Measurements from ENCODE around the gene C2orf15. TPM values are rescaled to one million over a fixed set of nuclear protein-coding genes. Genes with fewer than 3 reads are reported as not detected.

Gene C2orf15
- total and polyA plus RNA-seq, 10 of the 15 experiments (the other 5 are each of a cell fraction or from before 2014, with no cell fraction given) = 1.4 to 3.4 (median 2.4) TPM

GRCh38 chr2:99101697-99102096 is 39.8 kb upstream of the C2orf15 start:
- DNase-seq (ENCODE audit: low read depth, low spot score) (no peak), FAIRE-seq (no peak), ATAC-seq (no peak)
- ChIA-PET POLR2A (no interaction called here), RAD21 (ENCODE audit: unreplicated experiment) (no interaction called here), CTCF (no interaction called here), SMC1A (ENCODE audit: uncharacterized antibody, unreplicated experiment) (interaction anchor here (1.1 kb wide), 1 partner anchor 13 kb away, joined by 3 read pairs; no protein-coding TSS in a partner anchor)
- Histone ChIP-seq H3K4me2 (ENCODE audit: control insufficient read depth, insufficient read depth) (no peak overlapping the region), H3K27ac (ENCODE audit: control insufficient read depth, insufficient read depth) (no peak overlapping the region), H3K9me3 (replicated peaks; ENCODE audit: control insufficient read depth, insufficient read depth, low read length) (no peaks in the 10 kb centered on the region), H3K79me2 (ENCODE audit: control insufficient read depth, insufficient read depth, low read length) (no peaks in the 10 kb centered on the region), H2AFZ (ENCODE audit: control insufficient read depth, low read depth, low read length) (no peak overlapping the region), H4K20me1 (ENCODE audit: control insufficient read depth, insufficient read depth) (no peaks in the 10 kb centered on the region), H3K27me3 (replicated peaks in 1 of 2; ENCODE audit: control insufficient read depth in 2 of 2, insufficient read depth in 2 of 2, low read length in 1 of 2) (no peaks in the 10 kb centered on the region), H3K4me1 (ENCODE audit: control insufficient read depth, insufficient read depth, low read length) (no peaks in the 10 kb centered on the region), H3K4me3 (no peak overlapping the region), H3K9ac (ENCODE audit: control insufficient read depth, insufficient read depth, low read length) (no peak overlapping the region), H3K36me3 (ENCODE audit: control insufficient read depth in 2 of 2, insufficient read depth in 2 of 2, low read length in 1 of 2) (no peaks in the 10 kb centered on the region)
- intact Hi-C loops (cut with micrococcal nuclease; ENCODE audit: unreplicated experiment) = no loop called here
- TF ChIP-seq CHD2 (IDR thresholded peaks at IDR 0.05; ENCODE audit: borderline replicate concordance, low read depth, low read length) (no peak), ESRRA (IDR thresholded peaks at IDR 0.05; ENCODE audit: low read length) (no peak), TCF3 (IDR thresholded peaks at IDR 0.05; ENCODE audit: borderline replicate concordance, insufficient read depth, low read depth, low read length) (no peak), ZBTB4 (CRISPR knock-in tag; IDR thresholded peaks at IDR 0.05) (no peak), PAX8 (IDR thresholded peaks at IDR 0.05) (no peak), PBX3 (IDR thresholded peaks at IDR 0.05; ENCODE audit: insufficient replicate concordance, low read depth, low read length) (no peak), NFYB (IDR thresholded peaks at IDR 0.05; ENCODE audit: insufficient read depth, low read depth, low read length) (no peak), EZH2 (IDR thresholded peaks at IDR 0.05; ENCODE audit: borderline replicate concordance, control insufficient read depth, low read depth, low read length) (no peak), SIX5 (IDR thresholded peaks at IDR 0.05; ENCODE audit: low read depth, low read length, severe bottlenecking) (no peak), TAF1 (IDR thresholded peaks at IDR 0.05; ENCODE audit: borderline replicate concordance, low read depth, low read length) (no peak), JUND (IDR thresholded peaks at IDR 0.05; ENCODE audit: low read depth, low read length) (no peak), SREBF2 (IDR thresholded peaks at IDR 0.05; ENCODE audit: low read length) (no peak)
- in situ Hi-C loops (cut with MboI) = no loop called here
- WGBS (ENCODE audit: insufficient coverage, insufficient replicate concordance, low lambda C conversion rate, missing lambda C conversion rate) = 48% methylated on average over 3 of the region's 3 CpGs
- no TSS peak for BruUV-seq (replicated peaks)
